Measurements from ENCODE around the gene ST6GALNAC3. TPM values are rescaled to one million over a fixed set of nuclear protein-coding genes. Genes with fewer than 3 reads are reported as not detected.

ST6GALNAC3 gene
- polyA plus RNA-seq, 2 of the 4 experiments (the other 2 are of a cell fraction): 1.1 to 1.2 TPM

GRCh38 chr1:76548513-76549100 is 474.1 kb downstream of the ST6GALNAC3 start:
- FAIRE-seq (no peak), ATAC-seq (no peak), DNase-seq (ENCODE audit: low read depth in 1 of 2, low spot score in 1 of 2) (no peak)
- Histone ChIP-seq H3K27ac (no peak overlapping the region), H3K4me3 (no peak overlapping the region), H3K4me2 (no peak overlapping the region), H3K9me3 (no peaks in the 10 kb centered on the region), H3K4me1 (no peaks in the 10 kb centered on the region)
- 45% methylated on average over 4 of the region's 4 CpGs for whole genome bisulfite sequencing (ENCODE audit: missing lambda C conversion rate)
- no peak for TF ChIP-seq HMGXB4 (CRISPR knock-in tag; IDR thresholded peaks at IDR 0.05; ENCODE audit: borderline replicate concordance)
- CTCF ChIA-PET: no interaction called here
- POLR2A ChIA-PET: no interaction called here

- POLR2A ChIA-PET: no interaction called here
These were observed 479.7 kb downstream of the ST6GALNAC3 start for GRCh38 chr1:76554283-76554682.

GRCh38 chr1:76562292-76562691 is 487.7 kb downstream of the ST6GALNAC3 start:
- no peak for DNase-seq (ENCODE audit: low read depth in 1 of 2, low spot score in 1 of 2)
- POLR2A ChIA-PET: no interaction called here
- no peak overlapping the region for H3K4me3 ChIP-seq
- 5% methylated on average over 2 of the region's 2 CpGs for WGBS (ENCODE audit: missing lambda C conversion rate)
- H3K27ac ChIP-seq: no peak overlapping the region
- no peak for FAIRE-seq
- ATAC-seq: no peak
- no peaks in the 10 kb centered on the region for H3K4me1 ChIP-seq
- no peak for TF ChIP-seq POLR2A (IDR thresholded peaks at IDR 0.05; ENCODE audit: low read length)
- TF ChIP-seq RFX5 (IDR thresholded peaks at IDR 0.05): no peak
- TF ChIP-seq KDM1A (IDR thresholded peaks at IDR 0.05; ENCODE audit: low read depth): no peak
- no peak for TF ChIP-seq RCOR1 (IDR thresholded peaks at IDR 0.05; ENCODE audit: low read depth, low read length)
- TF ChIP-seq ZFP36 (IDR thresholded peaks at IDR 0.05; ENCODE audit: borderline replicate concordance, partially characterized antibody): no peak
- TF ChIP-seq HDAC2 (IDR thresholded peaks at IDR 0.05): no peak
- H3K9me3 ChIP-seq: no peaks in the 10 kb centered on the region
- CTCF ChIA-PET: no interaction called here
- H3K4me2 ChIP-seq: no peak overlapping the region

More at GRCh38 chr1:76554283-76554682, 479.7 kb downstream of the ST6GALNAC3 start:
- no peak for TF ChIP-seq SREBF2 (IDR thresholded peaks at IDR 0.05)
- no peak for TF ChIP-seq MAFK (IDR thresholded peaks at IDR 0.05; ENCODE audit: partially characterized antibody)
- no peak for TF ChIP-seq MYC (IDR thresholded peaks at IDR 0.05; ENCODE audit: borderline replicate concordance, low read length)
- no peak for TF ChIP-seq RNF2 (IDR thresholded peaks at IDR 0.05; ENCODE audit: borderline replicate concordance, low read depth)
- no peak for TF ChIP-seq ESRRA (IDR thresholded peaks at IDR 0.05; ENCODE audit: borderline replicate concordance, low read length)
- TF ChIP-seq MAZ (IDR thresholded peaks at IDR 0.05; ENCODE audit: borderline replicate concordance, low read depth, low read length): no peak
- TF ChIP-seq RCOR1 (IDR thresholded peaks at IDR 0.05; ENCODE audit: low read depth, low read length): no peak
- no peak for TF ChIP-seq NFE2L2 (conservative IDR thresholded peaks at IDR 0.05; ENCODE audit: low read length)
- TF ChIP-seq POLR2A (IDR thresholded peaks at IDR 0.05; ENCODE audit: low read length): no peak
- no peak for TF ChIP-seq RARB (CRISPR knock-in tag; IDR thresholded peaks at IDR 0.05)
- TF ChIP-seq ELK1 (IDR thresholded peaks at IDR 0.05; ENCODE audit: low read depth, low read length): no peak
- no peak for TF ChIP-seq MAX (IDR thresholded peaks at IDR 0.05)
- no peak for TF ChIP-seq NR3C1 (IDR thresholded peaks at IDR 0.05)
- TF ChIP-seq NPAS2 (CRISPR knock-in tag; IDR thresholded peaks at IDR 0.05; ENCODE audit: borderline replicate concordance): no peak
- no peaks in the 10 kb centered on the region for H3K4me1 ChIP-seq
- DNase-seq (ENCODE audit: low read depth in 1 of 2, low spot score in 1 of 2) (no peak), ATAC-seq (no peak), FAIRE-seq (no peak)
- H3K27ac ChIP-seq: no peak overlapping the region
- no peak overlapping the region for H3K4me3 ChIP-seq
- no peak overlapping the region for H3K4me2 ChIP-seq
- no peaks in the 10 kb centered on the region for H3K9me3 ChIP-seq
- CTCF ChIA-PET: no interaction called here
- WGBS (ENCODE audit: missing lambda C conversion rate): 19% methylated on average over 1 of the region's 1 CpG

Data from A549 (cell line).